GM13976 (cell line): ENCODE measurements around the gene TNKS1BP1.

ENCODE experiments used
- DNase-seq: peaks from one replicate; pipeline ENCODE4 v3.0.0; 2012; ENCODE audit warnings: low spot score
- CTCF ChIP-seq: IDR thresholded peaks from 2 replicates; pipeline ENCODE4 v1.5.1; 2012; ENCODE audit warnings: borderline replicate concordance, mild to moderate bottlenecking; ENCODE audit not compliant: insufficient read depth; ENCODE audit errors: extremely low read depth, missing control alignments, control extremely low read depth
- in situ Hi-C: fragments of 300-500 bp; cut with MboI; formaldehyde crosslinking; loops from one replicate; pipeline ENCODE4 v1.12.0; 2022; ENCODE audit warnings: low sequenced_read_pairs, mixed read lengths, inconsistent platforms; ENCODE audit not compliant: unreplicated experiment

Gene TNKS1BP1

GRCh38 chr11:57260937-57261783, 63.6 kb downstream of the TNKS1BP1 start:
- DNase-seq, result no peak
- TF ChIP-seq CTCF, result no peak
- in situ Hi-C loops, result no loop called here

GRCh38 chr11:57256119-57256518, 68.6 kb downstream of the TNKS1BP1 start:
- in situ Hi-C loops, result loop anchor here (10.0 kb wide), 1 partner anchor 411 kb away; no protein-coding TSS in a partner anchor
- TF ChIP-seq CTCF, result no peak
- no peak for DNase-seq

GRCh38 chr11:57255618-57256017, 69.1 kb downstream of the TNKS1BP1 start:
- in situ Hi-C loops, result loop anchor here (10.0 kb wide), 1 partner anchor 411 kb away; no protein-coding TSS in a partner anchor
- no peak for TF ChIP-seq CTCF
- no peak for DNase-seq

GRCh38 chr11:57254631-57255030, 70.1 kb downstream of the TNKS1BP1 start:
- no peak for TF ChIP-seq CTCF
- in situ Hi-C loops, result loop anchor here (10.0 kb wide), 1 partner anchor 410 kb away; no protein-coding TSS in a partner anchor
- no peak for DNase-seq

- in situ Hi-C loops, result loop anchor here (10.0 kb wide), 1 partner anchor 407 kb away; no protein-coding TSS in a partner anchor
- DNase-seq, result no peak
- no peak for TF ChIP-seq CTCF
These were observed 73.2 kb downstream of the TNKS1BP1 start for GRCh38 chr11:57251491-57252104.

GRCh38 chr11:57251037-57251436, 73.7 kb downstream of the TNKS1BP1 start:
- in situ Hi-C loops, result loop anchor here (10.0 kb wide), 1 partner anchor 406 kb away; no protein-coding TSS in a partner anchor
- no peak for TF ChIP-seq CTCF
- DNase-seq, result no peak
